ENCODE data around the gene SLC35D2.
"Not testable (repeated sequence)": the region's sequence is repeated elsewhere in the genome, so short reads cannot be mapped to it uniquely, and the experiment has no call there.

The SLC35D2 gene

GRCh38 chr9:96360976-96361375, 22.5 kb downstream of the SLC35D2 start:
- no peak for DNase-seq (ENCODE audit: low spot score)

GRCh38 chr9:96360523-96360922, 23.0 kb downstream of the SLC35D2 start:
- not testable (repeated sequence) for DNase-seq (ENCODE audit: low spot score)

- DNase-seq (ENCODE audit: low spot score), result no peak
These were observed 32.6 kb downstream of the SLC35D2 start for GRCh38 chr9:96350866-96351265.

GRCh38 chr9:96348261-96348660, 35.2 kb downstream of the SLC35D2 start:
- DNase-seq (ENCODE audit: low spot score), result no peak

- DNase-seq (ENCODE audit: low spot score), result no peak
These were observed 38.0 kb downstream of the SLC35D2 start for GRCh38 chr9:96345551-96345950.

GRCh38 chr9:96344458-96345180, 38.9 kb downstream of the SLC35D2 start:
- DNase-seq (ENCODE audit: low spot score), result no peak

- no peak for DNase-seq (ENCODE audit: low spot score)
These were observed 39.8 kb downstream of the SLC35D2 start for GRCh38 chr9:96343515-96344360.

- DNase-seq (ENCODE audit: low spot score), result no peak
These were observed 40.8 kb downstream of the SLC35D2 start for GRCh38 chr9:96342571-96343245.

GRCh38 chr9:96340707-96341106, 42.8 kb downstream of the SLC35D2 start:
- DNase-seq (ENCODE audit: low spot score), result no peak

GRCh38 chr9:96338299-96338698, 45.2 kb downstream of the SLC35D2 start:
- DNase-seq (ENCODE audit: low spot score), result no peak

- DNase-seq (ENCODE audit: low spot score), result no peak
These were observed 49.6 kb downstream of the SLC35D2 start for GRCh38 chr9:96333958-96334357.

- no peak for DNase-seq (ENCODE audit: low spot score)
These were observed 52.1 kb downstream of the SLC35D2 start for GRCh38 chr9:96331236-96331947.

- DNase-seq (ENCODE audit: low spot score), result peak; percentile 55
These were observed 55.7 kb downstream of the SLC35D2 start for GRCh38 chr9:96327694-96328352.

- no peak for DNase-seq (ENCODE audit: low spot score)
These were observed 60.3 kb downstream of the SLC35D2 start for GRCh38 chr9:96323169-96323568.

GRCh38 chr9:96322736-96323135, 60.8 kb downstream of the SLC35D2 start:
- not testable (repeated sequence) for DNase-seq (ENCODE audit: low spot score)

- DNase-seq (ENCODE audit: low spot score), result not testable (repeated sequence)
These were observed 61.3 kb downstream of the SLC35D2 start for GRCh38 chr9:96322210-96322609.

GRCh38 chr9:96321515-96321914, 62.0 kb downstream of the SLC35D2 start:
- no peak for DNase-seq (ENCODE audit: low spot score)

GRCh38 chr9:96320749-96321280, 62.7 kb downstream of the SLC35D2 start:
- no peak for DNase-seq (ENCODE audit: low spot score)

- no peak for DNase-seq (ENCODE audit: low spot score)
These were observed 64.5 kb downstream of the SLC35D2 start for GRCh38 chr9:96318921-96319565.

- peak; percentile 33 for DNase-seq (ENCODE audit: low spot score)
These were observed 66.1 kb downstream of the SLC35D2 start for GRCh38 chr9:96317335-96317980.

Data from CD4-positive, alpha-beta T cell treated with Interleukin-6 at 100 ng/mL for 8 hours (primary cell).